Ovary (tissue), 3 donors: ENCODE data around the gene PTRH2.

ENCODE experiments used
- CTCF ChIP-seq, 3 donors: fragments of 450-650 bp in 2 of 3; fragments of 200-600 bp in 1 of 3; IDR thresholded peaks; one replicate each; pipeline versions ENCODE4 v1.5.1 to v1.8.0; 2016 to 2022; ENCODE audit warnings: antibody characterized with exemption in 3 of 3, mild to moderate bottlenecking in 1 of 3
- POLR2A ChIP-seq: fragments of 450-650 bp; IDR thresholded peaks from one replicate; pipeline ENCODE4 v1.6.1; 2017; ENCODE audit warnings: antibody characterized with exemption, mild to moderate bottlenecking, moderate library complexity
- donor health status: DM: no; HTN: no; CAD: no.

DNA sequence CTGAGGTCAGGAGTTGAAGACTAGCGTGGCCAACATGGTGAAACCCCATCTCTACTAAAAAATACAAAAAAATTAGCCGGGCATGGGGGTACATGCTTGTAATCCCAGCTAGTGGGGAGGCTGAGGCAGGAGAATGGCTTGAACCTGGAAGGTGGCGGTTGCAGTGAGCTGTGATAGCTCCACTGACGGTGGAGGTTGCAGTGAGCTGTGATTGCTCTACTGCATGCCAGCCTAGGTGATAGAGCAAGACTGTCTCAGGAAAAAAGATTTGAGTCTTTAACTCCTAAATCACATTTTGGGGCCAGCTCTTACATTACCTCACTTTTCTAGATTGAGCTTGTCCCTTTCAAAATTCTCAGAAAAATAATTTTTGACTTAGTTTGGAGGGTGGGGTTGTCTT lies 15.4 kb upstream of the PTRH2 start:
- TF ChIP-seq CTCF (IDR thresholded peaks at IDR 0.05) = no peak
- no peak for TF ChIP-seq POLR2A
